LNCaP clone FGC (cell line): ENCODE data around the gene PAPLN.

ENCODE experiments used
- DNase-seq: peaks from one replicate; pipeline ENCODE4 v3.0.0-alpha.2; 2011; ENCODE audit warnings: low read depth
- H3K4me3 ChIP-seq: 2 replicates; pipeline ENCODE4 v1.5.1; 2011; ENCODE audit warnings: mild to moderate bottlenecking, low read depth, low read length, control low read depth
- TF ChIP-seq, protein P1 (sequence below): IDR thresholded peaks from 2 replicates; pipeline ENCODE4 v1.5.1; 2012; ENCODE audit warnings: mild to moderate bottlenecking; ENCODE audit not compliant: control insufficient read depth, insufficient read depth; ENCODE audit errors: extremely low read depth

Gene PAPLN

DNA sequence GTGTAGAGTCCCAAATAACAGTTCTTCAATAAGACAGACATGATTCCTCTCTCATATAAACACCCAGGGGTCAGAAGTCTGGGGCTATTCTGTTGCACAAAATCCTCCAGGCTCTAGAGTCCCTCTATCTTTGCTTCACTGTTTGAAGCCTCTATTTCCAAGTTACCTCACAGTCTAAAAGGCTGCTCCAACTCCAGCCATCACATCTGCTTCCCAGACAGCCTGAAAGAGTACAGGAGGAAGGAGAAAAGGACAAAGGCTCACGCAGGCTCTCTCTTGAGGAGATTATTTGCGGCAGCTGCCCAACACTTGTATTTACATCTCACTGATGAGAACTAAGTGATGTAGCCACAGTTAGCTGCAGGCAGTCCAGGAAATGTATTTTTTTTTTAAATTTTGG, 6.4 kb downstream of the PAPLN start:
- no peak for DNase-seq
- TF ChIP-seq, protein P1, sequence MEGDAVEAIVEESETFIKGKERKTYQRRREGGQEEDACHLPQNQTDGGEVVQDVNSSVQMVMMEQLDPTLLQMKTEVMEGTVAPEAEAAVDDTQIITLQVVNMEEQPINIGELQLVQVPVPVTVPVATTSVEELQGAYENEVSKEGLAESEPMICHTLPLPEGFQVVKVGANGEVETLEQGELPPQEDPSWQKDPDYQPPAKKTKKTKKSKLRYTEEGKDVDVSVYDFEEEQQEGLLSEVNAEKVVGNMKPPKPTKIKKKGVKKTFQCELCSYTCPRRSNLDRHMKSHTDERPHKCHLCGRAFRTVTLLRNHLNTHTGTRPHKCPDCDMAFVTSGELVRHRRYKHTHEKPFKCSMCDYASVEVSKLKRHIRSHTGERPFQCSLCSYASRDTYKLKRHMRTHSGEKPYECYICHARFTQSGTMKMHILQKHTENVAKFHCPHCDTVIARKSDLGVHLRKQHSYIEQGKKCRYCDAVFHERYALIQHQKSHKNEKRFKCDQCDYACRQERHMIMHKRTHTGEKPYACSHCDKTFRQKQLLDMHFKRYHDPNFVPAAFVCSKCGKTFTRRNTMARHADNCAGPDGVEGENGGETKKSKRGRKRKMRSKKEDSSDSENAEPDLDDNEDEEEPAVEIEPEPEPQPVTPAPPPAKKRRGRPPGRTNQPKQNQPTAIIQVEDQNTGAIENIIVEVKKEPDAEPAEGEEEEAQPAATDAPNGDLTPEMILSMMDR, result no peak
- no peak overlapping the region for H3K4me3 ChIP-seq

DNA sequence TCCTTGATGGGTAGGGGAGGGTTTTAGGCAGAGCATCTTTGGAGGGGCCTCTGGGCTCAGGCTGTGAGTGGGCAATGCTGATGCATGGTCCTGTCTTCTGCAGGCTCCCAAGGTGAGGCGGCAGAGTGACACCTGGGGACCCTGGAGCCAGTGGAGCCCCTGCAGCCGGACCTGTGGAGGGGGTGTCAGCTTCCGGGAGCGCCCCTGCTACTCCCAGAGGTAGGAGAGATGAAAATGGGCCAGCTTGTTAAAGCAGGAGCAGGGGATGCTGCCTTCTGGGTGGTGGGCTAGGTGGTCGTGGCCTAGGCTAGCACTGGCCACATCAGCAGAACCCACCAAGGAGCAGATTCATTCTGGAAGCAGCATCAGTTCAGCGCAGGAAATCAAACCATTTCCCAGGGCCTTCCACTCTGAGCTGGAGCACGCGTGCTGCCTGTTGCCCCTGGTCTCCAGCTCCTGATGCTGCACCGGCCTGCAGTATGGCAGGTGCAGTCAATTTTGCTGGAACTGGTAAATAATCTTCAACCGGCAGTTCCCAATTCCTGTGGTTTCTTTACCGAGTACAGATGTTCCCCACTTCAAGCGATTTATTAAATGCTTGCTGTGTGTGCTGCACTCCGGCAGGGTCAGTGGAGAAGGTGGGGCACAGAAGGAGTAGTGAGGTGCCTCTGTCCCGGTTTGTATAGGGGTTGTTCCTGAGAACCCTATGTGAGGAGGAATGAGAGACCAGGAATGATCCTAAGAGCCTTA, 7.4 kb downstream of the PAPLN start:
- TF ChIP-seq, protein P1, result no peak
- H3K4me3 ChIP-seq, result no peak overlapping the region
- DNase-seq, result no peak

DNA sequence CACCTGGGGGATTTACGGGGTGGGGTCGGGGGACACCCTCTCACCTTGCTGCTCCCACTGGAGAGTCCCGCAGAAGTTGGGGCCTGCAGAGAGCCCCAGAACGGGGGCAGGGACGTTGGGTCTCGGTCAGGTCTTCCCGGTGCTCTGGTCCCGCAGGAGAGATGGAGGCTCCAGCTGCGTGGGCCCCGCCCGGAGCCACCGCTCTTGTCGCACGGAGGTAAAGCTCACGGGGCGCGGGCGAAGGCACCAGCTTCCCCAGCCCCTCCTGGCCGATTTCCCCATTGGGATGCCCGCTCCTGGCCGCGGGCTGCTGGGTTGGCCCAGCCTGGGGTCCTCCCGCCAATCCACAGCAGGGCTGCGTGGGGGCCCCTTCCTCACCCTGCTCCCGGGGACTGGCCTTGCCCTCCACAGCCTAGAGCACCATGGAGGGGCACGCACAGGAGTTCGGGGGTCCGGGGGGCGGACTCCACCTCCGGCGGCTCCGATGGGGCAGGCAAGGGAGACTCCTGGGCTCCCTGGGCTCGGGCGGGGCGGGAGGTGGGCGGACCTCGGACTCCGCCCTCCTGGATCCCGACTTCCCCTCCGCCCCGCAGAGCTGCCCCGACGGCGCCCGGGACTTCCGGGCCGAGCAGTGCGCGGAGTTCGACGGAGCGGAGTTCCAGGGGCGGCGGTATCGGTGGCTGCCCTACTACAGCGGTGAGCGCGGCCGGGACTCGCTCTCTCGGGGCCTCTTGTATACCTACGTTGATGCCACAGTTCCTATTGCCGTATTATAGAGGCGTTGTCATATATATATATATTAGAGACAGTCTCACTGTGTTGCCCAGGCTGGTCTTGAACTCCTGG, 8.4 kb downstream of the PAPLN start:
- no peak overlapping the region for H3K4me3 ChIP-seq
- no peak for DNase-seq

DNA sequence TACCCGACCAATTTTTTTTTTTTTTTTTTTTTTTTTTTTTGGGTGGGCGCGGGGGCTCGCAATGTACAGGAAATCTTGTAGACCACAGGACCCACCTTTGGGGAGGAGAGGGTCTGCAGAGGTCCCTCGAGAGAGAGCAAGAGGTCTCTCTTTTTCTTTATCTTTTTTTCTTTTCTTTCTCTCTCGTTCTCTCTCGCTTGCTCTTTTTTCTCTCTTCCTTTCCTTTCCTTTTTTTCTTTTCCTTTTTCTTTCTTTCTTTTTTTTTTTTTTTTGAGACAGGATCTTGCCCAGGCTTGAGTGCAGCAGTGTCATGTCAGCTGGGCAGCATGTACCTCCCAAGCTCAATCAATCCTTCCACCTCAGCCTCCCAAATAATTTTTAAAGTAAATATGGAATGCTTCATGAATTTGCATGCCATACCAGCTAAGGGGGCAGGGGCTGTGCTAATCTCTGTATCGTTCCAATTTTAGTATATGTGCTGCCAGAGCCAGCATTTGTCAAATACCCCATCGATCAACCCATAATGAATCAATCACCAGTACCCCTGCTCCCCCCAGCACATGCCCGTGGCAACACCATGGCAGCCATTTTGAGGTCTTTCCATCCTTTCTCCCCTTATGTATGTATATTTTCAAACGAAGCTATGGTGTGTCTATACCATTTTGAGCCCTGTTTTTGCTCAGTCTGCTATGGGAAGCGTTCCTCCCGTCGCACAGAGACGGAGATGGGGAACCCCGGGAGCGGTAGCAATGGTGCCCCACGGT, 9.3 kb downstream of the PAPLN start:
- no peak for DNase-seq
- TF ChIP-seq, protein P1, result no peak
- no peak overlapping the region for H3K4me3 ChIP-seq

More for the DNA sequence above, 8.4 kb downstream of the PAPLN start:
- TF ChIP-seq, protein P1, result no peak

DNA sequence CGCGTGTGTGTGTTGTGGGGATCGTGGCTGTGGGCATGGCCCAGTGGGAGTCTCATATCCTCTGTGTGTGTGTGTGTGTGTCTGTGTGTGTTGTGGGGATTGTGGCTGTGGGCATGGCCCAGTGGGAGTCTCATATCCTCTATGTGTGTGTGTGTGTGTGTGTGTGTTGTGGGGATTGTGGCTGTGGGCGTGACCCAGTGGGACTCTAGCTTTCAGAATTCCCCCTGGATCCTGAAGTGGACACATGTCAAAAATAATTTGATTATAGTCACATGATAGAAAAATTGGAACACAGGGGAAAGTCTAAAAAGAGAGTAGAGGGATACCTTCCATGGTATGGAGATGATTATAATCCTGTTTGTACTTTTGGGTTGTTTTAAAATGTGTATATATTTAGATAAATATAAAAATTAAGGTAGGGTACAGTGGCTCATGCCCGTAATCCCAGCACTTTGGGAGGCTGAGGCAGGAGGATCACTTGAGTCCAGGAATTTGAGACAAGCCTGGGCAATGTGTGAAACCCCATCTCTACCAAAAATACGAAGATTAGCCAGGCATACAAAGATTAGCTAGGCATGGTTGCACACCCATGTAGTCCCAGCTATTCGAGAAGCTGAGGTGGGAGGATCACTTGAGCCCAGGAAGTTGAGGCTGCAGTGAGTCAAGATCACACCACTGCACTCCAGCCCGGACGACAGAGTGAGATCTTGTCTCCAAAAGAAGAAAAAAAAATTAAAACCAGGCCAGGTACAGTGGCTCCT, 11.0 kb downstream of the PAPLN start:
- no peak for DNase-seq
- TF ChIP-seq, protein P1, result no peak

DNA sequence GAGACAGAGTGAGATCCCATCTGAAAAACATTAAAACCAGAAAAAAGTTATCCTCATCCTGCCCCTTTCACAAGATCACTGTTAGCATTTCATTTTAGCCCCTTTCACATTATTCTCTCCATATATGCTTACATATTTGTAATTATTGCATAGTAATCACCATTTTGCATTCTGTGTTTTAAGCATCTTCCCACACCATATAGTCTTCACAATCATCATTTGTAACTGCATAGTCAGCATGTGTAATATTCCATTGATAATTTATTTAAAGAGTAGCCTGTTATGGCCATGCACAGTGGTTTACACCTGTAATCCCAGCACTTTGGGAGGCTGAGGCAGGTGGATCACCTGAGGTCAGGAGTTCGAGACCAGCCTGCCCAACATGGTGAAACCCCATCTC, 11.8 kb downstream of the PAPLN start:
- DNase-seq, result no peak
- H3K4me3 ChIP-seq, result no peak overlapping the region
- TF ChIP-seq, protein P1, result no peak

More for the DNA sequence above, 11.0 kb downstream of the PAPLN start:
- no peak overlapping the region for H3K4me3 ChIP-seq
